Vagina (tissue), 2 donors: Measurements from ENCODE around the gene EDC4.

Source experiments
- CTCF ChIP-seq, 3 experiments: fragments of 450-650 bp in 2 of 3; fragments of 200-600 bp in 1 of 3; sonication (generic) in 1 of 3; IDR thresholded peaks; one replicate each; pipeline ENCODE4 v1.5.1; 2017 to 2019; ENCODE audit warnings: antibody characterized with exemption in 3 of 3, mild to moderate bottlenecking in 2 of 3, moderate library complexity in 2 of 3
- POLR2A ChIP-seq, 2 donors: fragments of 450-650 bp; IDR thresholded peaks; one replicate each; pipeline ENCODE4 v1.6.1; 2017; ENCODE audit warnings: antibody characterized with exemption in 2 of 2, mild to moderate bottlenecking in 2 of 2, moderate library complexity in 2 of 2

GRCh38 chr16:67882374-67883145 is 9.7 kb downstream of the EDC4 start:
- TF ChIP-seq POLR2A (IDR thresholded peaks at IDR 0.05) (no peak), CTCF (IDR thresholded peaks at IDR 0.05) (no peak)
